HG03045 (cell line): ENCODE results near the gene MYDGF.
"Not testable (repeated sequence)": the region's sequence is repeated elsewhere in the genome, so short reads cannot be mapped to it uniquely, and the experiment has no call there.

Source experiments
- ATAC-seq: cut with Tn5 transposase; IDR thresholded peaks from one replicate; pipeline ENCODE4 v1.9.1; 2021; ENCODE audit warnings: mild to moderate bottlenecking, moderate library complexity; ENCODE audit not compliant: unreplicated experiment

The MYDGF gene

DNA sequence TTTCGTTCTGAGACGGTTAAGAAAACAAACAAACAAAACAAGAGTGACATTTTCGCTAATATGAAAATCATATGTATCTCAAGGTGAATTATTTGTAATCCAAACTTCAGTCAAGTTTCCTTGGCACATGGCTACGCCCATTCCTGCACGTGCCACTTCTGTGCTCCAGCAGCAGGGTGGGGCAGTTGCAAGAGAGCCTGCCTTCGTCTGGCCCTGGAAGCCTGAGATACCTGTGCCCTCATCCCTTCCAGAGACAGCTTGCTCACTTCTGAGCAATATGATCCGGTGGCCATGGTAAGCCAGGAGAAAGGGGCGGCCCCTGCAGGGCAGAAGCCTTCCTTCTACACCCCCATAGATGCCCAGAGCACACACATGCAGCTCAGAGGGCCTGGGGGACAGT lies 31.4 kb upstream of the MYDGF start:
- ATAC-seq: no peak

DNA sequence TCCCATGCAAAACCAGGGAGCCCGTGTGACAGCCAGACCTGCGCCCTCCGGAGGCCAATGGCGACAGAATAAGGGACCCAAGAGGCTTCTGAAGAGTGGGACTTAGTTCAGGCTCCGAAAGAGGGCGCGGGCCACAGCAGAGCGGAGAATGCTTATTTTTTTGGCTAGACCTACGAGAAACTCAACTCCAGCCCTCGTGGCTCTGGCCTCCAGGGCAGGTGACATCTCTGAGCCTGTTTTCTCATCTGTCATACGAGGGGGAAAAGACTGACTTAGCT lies 30.5 kb upstream of the MYDGF start:
- ATAC-seq: no peak

DNA sequence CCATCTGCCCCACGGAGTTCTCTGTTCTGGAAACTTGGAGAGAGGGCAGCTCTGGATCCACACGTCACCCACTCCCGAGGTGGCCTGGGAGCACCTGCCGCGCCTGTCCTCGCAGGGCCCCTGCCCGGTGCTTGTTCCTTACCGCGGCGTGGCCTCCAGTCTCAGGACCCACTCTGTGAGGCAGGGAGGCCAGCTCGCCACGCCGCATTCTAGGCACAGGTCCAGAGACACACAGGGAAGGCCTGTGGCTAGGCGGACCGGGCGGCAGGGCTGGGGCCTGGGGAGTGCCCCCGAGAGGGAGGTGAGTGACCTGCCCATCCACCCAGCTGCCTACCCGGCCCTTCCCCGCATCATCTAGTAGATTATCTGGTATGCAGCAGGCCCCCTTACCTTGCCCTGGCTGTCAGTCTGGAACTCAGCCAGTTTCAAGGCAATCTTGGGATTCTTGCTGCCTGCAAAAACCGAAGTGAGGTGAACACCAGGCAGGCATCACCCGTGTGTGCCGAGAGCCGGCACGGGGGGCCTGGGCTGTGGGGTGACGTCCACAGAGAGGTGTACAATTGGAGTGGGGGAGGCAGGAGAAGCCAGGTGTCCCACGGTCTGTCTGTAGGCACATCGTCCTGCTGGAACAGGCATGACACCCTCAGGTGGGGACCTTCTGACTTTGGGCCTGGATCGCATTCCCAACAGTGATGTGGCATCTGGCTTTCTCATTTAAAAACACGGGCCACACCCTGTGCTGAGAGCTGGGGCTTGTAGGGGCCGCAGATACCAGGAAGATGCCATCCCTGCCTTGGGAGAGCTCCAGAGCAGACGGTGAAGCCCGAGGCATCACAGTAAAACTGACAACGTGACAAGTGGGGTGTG lies 29.9 kb upstream of the MYDGF start:
- ATAC-seq: no peak

DNA sequence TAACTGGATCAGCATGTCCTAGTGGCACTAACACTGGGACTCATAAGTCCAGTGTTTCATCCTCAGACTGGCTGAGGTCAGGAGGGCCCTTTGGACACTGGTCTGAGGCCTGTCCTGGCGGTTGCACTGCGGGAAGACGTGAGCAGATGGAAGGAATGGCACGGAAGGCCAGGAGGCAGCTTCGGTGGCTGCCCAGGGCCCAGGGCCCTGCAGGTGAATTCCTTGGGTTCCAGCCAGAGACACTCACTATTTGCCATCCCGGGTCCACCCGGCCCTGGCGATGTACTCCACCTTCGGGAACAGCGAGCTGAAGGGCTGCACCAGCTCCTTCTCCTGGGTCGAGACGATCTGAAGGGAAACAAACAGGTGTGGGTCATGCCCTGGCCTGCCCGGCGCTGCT lies 27.2 kb upstream of the MYDGF start:
- no peak for ATAC-seq

DNA sequence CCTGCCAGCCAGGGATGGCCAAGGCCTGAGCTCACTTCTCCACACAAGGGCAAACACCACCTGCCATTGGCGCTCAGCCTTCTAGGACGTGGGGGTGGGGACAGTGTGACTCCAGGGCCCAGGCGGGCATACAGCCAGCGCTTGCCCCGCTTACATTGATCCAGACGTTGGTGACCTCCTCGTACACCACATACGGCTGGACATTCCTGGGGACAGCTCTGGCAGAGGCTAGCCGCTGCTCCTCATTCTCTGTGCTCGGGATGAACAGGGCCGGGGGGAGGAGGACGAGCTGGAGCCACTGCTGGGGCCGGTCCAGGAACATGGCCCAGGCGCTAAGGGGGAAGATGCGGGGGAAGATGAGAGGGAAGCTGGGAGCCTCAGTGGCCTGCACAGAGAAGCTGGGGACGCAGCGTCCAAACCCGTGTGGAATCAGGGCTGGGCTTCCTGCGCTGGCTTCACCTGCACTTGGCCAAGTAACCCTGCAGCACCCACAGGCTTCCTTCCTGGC lies 25.1 kb upstream of the MYDGF start:
- no peak for ATAC-seq

DNA sequence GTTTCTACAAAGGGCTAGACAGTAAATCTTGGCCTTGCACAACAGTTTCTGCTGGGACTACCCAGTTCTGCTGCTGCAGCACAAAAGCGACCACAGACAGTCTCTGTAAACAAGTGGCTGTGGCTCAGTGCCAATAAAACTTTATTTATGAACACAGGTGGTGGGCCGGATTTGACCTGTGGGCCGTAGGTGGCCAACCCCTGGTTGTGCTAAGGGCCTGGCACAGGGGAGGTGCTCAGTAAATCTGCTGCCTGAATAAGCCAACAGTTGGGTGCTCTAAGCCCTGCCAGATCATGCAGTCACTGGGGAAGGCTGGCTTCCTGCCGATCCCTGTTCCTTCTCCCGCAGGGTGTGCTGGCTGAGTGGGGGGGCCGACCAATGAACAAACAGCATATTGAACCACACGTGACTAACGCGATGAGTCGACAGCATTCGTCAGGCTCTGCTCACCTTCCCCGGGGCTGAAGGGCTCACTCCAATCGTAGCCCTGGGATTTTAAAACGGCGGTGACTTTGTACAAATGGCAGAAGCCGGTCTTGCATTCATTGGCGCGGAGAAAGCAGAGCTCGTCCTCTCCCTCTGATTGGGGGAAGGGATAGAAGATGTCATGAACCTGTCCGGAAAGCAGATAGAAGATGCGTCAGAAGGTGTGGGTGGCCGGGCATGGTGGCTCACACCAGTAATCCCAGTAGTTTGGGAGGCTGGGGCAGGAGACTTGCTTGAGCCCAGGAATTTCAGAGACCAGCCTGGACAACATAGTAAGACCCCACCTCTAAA lies 24.3 kb upstream of the MYDGF start:
- ATAC-seq: no peak

DNA sequence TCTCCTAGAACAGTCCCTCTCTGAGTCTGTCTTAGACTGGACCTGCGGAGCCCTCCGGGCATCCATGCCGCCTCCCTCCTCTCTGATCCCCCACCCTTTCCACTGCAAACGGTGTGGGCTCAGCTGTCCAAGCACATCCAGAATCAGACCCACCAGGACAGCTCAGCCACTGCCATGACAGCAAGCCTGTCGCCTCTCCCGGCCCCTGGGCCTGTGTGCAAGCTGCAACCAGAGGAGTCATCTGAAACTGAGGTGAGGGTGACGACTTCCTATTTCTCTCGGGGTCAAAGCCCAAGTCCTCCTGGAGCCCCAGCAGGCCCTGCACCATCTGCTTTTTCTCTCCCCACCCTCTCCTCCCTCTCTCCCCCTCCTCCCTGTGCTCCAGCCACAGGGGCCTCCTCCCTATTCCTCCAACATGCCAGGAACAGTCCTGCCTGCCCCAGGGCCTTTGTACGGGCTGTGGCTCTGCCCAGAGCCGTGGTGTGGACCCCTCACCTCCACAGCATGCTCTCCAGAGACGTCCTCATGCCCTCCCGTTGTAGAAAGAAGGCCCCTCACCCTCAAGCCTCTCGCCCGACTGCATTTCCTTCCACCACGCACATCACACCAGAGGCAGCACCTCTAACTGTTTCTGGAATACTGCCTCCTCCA lies 23.5 kb upstream of the MYDGF start:
- ATAC-seq: no peak

DNA sequence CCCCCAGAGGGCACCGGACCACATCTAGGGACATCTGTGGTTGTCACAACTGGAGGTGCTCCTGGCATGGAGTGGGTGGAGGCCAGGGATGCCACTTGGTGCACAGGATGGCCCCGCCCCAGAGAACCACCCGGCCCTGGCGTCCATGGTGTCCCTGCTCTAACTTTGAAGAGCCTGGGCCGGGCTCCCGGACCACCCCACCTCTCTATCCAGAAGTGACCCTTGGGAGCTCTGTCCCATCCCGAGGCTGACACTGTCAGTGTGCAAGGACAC lies 22.9 kb upstream of the MYDGF start:
- no peak for ATAC-seq

DNA sequence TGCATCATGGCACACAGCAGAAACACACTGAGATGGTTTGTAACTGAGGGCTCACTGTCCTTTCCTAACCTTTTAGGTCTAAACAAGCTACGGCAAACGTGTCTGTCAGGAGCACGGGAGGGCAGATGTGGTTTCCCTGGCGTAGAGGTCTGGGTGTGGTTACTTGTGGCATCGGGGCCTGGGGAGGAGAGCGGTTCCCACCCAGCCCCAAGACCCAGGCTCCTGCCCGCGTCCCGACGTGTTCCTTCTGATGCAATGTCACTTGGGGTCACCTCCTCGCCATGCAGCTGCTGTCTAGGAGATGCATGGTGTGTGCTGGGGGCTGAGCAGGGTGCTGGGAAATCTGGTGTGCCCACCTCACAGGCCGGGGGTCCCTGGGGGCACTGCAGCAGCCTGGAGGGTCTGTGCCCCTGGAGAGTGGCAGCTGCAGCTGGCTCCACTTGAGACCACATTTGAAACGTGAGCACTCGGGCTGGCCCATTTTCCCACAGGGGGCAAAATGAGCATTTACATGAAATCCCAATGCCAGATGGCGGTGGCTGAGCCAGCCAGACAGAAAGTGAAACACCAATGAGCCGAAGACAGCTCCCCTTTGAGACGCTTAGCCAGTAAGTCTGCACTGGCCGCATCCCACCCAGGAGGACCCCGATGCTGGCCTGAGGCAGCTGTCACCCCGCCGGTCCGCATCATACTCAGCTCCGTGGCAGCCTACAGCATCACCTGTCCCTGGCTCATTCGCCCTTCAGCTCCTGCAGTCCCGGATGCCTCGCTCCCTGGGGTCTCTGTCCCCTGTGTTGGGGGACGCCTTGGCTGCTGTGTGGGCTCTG lies 22.3 kb upstream of the MYDGF start:
- no peak for ATAC-seq

DNA sequence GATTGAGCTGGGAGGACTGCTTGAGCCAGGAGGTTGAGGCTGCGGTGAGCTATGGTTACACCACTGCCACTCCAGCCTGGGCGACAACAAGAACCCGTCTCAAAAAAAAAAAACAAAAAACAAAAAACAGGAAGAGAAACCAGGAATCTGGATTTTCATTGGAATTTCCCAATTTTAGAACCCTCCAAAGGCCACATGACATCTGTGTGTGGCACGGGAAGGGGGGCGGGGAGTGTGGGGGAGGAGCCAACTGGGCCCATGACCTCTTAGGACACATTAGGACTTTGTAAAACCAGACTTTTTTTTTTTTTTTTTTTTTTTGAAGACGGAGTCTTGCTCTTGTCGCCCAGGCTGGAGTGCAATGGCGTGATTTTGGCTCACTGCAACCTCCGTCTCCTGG lies 21.2 kb upstream of the MYDGF start:
- ATAC-seq: no peak

DNA sequence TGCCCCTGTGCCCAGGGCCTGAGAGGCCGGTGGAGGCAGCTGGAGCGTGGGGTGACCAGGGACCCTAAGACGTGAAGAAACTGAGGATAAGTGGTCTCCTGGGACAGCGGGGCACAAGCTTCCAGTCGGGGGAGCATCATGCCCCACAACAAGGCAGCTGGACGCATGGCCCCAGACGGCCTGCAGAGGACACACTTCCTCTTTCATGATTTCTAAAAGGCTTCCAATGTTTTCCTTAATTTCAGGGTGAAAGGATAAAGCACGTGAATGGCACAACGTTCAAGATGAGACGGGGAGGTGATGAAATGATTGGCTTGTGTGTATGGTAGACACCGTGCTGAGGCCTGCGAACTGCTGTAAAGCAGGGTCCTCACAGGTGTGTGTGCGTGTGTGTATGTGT lies 20.2 kb upstream of the MYDGF start:
- no peak for ATAC-seq

DNA sequence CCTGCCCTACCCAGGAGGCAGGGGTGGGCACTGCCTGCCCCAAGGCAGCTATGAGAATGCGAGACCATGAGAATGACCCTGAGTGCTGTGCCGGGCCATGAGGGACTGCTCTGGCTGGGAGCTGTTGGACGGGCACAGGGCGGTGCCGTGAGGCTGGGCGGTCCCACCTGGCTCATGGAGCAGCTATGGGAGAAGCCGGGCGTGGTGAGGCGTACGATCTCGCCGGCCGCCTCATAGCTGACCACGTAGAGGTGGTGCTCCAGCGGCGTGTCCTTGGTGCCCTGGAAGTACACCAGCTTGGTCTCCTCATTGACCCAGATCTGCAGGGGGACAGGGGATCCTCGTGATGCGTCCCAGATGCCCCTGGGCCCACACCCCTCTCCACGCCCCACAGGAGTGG lies 19.3 kb upstream of the MYDGF start:
- no peak for ATAC-seq

DNA sequence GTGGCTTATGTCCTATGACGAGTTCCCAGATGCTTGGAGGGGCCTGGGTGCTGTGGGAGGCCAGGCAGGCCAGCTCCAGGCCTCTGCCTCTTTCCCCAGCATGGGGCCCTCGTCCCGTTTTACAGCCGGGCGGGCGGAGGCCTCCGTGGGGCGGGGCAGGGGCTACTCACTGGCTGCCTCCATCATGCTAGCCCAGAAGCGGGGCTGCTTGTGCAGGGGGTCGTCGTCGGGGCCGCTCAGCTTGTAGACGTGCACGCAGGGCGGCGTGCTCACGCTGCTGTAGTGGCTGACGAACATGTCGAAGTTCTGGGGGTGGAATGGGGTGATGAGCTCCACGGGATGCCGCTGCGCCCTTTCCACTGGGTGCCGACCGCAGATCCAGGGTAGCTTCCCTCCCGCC lies 18.4 kb upstream of the MYDGF start:
- no peak for ATAC-seq

DNA sequence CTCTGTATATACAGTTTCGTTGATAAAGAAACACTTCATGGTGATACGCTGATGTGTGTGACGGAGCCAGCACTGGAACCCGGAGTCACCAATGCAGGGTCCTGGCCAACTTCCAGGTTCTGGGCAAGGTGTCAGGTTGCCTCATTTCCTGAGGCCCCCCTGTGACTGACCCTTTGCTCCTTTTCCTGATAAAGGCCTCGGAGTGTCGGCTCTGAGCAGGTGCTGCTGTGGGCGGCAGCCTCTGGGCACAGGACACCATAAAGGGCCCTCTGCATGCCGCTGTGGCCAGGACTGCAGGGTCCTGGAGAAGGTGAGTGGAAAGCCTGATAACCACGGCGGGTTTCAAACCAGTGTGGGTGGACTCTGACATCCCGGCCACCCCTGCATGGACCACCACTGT lies 17.3 kb upstream of the MYDGF start:
- ATAC-seq: no peak

DNA sequence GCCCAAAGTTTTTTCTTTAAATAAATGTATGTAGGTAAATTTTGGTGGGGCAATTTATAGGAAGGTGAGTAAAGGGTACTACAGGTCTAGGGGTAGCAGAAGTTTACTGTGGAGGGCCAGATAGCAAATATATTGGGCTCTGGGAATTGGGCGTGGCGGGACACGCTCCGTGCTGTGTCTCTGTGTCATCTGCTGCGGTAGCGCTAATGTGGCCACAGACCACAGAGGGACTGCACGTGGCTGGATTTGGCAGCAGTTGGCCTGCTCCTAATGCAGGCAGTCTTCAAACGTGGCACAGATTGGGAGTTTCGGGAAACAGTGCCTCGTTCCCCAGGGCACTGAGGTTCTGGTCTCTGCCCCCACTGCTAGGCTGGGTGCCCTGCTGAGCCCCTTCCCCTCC lies 16.6 kb upstream of the MYDGF start:
- ATAC-seq: no peak

DNA sequence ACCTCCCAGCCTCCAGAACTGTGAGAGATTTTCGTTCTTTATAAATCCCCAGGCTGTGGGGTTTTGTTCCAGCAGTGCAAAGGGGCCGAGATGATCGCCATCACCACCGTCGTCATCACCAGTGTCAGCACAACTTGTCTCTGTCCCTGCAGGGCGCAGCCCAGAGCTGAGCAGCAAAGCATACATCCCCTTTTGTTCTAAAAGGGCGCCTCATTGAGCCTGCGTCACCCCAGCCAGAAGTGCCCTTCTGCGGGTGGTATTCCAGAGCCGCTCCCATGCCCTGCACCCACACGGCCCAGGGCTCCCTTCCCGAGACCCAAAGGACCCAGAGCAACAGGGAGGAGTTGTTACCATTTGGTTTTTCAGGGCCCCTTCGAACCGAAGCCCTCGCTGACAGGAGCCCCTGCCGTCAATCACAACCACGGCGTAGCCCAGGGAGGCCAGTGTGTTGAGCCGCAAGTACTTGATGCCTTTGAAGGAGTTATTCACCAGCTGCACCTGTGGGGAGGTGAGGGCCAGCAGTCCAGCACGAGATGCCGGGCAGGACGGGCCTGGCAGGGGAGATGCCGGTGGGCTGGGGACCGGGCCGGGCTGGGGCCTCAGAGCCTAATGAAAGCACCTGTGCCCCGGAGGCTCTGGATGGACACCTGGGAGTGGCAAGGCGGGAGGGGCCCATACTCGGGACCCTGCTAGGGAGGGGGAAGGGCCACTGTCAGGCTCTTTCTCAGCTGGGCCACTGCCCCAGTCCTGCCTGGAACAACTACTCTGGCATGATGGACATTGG lies 14.4 kb upstream of the MYDGF start:
- ATAC-seq: no peak

DNA sequence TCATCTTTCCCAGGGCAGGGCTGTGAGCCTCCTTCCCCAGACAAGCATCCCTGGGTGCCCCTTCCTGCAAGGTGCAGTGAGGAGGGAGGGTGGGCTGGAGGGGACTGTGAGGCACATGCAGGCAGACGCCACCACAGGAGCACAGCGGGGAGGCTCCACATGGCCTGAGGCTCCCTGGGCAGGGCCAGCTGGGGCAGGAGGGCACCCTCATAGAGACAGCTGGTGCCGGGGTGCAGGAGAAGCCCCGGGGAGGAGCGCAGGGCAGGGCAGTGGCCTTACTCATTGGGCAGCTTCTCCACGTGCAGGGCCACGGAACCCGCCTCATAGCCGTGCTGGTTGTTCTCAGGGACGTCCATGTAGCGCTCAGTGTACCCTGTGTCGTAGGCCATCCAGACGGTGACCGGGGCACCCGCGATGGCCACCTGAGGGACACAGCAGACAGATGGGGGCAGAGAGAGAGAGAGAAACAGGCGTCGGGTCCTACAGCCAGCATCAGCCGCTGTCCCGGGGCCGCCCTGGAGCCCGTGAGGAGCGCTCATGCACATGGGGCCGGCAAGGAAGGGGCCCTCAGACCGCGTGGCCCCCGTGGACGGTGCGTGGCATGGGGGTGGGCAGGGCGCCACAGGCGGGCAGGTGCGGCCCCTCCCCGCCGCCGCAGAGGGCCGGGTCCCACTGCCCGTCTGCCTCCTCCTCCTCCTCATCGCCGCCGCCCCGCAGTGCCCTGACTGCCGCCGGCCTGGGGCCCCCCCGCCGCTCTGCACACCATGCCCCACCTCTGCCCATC lies 12.5 kb upstream of the MYDGF start:
- no peak for ATAC-seq

DNA sequence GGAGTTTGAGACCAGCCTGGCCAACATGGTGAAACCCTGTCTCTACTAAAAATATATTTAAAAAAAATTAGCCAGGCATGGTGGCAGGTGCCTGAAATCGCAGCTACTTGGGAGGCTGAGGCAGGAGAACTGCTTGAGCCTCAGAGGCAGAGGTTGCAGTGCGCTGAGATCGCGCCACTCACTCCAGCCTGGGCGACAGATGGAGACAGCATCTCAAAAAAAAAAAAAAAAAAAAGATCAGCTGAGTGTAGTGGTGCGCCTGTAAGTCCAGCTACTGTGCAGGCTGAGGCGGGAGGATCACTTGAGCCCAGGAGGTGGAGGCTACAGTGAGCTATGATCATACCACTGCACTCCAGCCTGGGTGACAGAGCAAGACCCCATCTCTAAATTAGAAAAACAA lies 9.9 kb upstream of the MYDGF start:
- not testable (repeated sequence) for ATAC-seq

DNA sequence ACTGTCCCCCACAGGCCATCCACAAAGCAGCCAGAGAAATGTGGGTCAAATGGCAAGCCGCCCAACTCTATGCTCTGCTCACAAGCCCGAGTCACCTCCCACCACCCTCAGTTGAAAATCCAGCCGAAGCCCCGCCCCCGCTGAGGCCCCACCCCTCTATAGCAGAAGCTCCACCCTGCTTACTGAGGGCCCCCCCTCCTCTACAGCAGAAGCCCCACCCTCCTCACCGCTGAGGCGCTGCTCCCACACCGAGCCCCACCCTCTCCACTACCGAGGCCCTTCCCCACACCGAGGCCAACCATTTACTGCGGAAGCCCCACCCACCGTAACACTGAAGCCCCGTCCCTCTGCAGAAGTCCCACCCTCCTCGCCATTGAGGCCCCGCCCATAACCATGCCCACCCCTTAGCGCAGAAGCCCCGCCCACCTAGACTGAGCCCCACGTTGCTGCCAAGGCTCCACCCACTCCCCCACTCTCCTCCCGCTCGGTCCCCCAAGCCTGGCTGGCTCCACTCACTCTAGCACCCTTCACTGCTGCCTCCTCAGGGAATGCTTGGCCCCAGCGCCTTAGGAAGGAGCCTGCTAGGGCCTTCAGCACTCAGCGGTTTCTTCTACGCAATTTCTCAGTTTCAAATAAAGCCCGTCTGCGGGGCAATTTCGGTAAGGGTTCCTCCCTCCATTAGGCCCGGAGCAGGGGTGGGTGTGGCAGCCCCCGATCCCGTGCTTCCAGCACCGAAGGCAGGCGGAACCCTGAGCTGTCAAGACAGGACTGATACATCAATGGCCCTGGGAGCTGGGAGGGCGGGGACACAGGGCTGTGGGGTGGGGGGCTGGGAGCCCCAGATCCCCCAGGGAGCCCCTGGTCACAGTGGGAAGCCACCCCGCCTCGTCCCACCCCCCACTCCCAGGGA lies 9.0 kb upstream of the MYDGF start:
- ATAC-seq: no peak
